H1 (cell line): Measurements from ENCODE around the gene RBM43. TPM values are rescaled to one million over a fixed set of nuclear protein-coding genes. Genes with fewer than 3 reads are reported as not detected.

Source experiments
- CTCF ChIA-PET: fragments of 300-600 bp; sonication (Branson Sonifier 250); formaldehyde crosslinking; loops from one replicate; lab custom pipeline; 2021; ENCODE audit not compliant: partially characterized antibody; lab: Charles Lee
- POLR2A ChIA-PET: fragments of 300-600 bp; sonication (Branson Sonifier 250); formaldehyde crosslinking; loops from one replicate; lab custom pipeline; 2021; ENCODE audit warnings: inconsistent platforms; ENCODE audit not compliant: partially characterized antibody; lab: Charles Lee
- DNase-seq, 2 experiments: peaks; one replicate each; pipeline versions ENCODE4 v3.0.0 to v3.0.0-alpha.2; 2010 to 2022; ENCODE audit warnings: low spot score in 2 of 2, low read depth in 1 of 2, mixed read lengths in 1 of 2
- FAIRE-seq: peaks from 2 replicates; lab custom pipeline; 2011; peaks lifted over from hg19 to GRCh38; lab: Jason Lieb, UNC
- H2AFZ ChIP-seq: 2 replicates; pipeline ENCODE4 v1.8.1; 2012; ENCODE audit warnings: low read length, inconsistent platforms
- H2AK5ac ChIP-seq: 2 replicates; pipeline ENCODE4 v1.6.1; 2013; ENCODE audit warnings: low read depth, low read length
- H2BK120ac ChIP-seq: replicated peaks from 2 replicates; pipeline ENCODE3; 2013; ENCODE audit warnings: low read depth, low read length, inconsistent platforms
- H2BK12ac ChIP-seq: 2 replicates; pipeline ENCODE4 v1.6.1; 2013; ENCODE audit warnings: low read depth, low read length
- H2BK15ac ChIP-seq: 2 replicates; pipeline ENCODE4 v1.6.1; 2013; ENCODE audit warnings: low read length
- H2BK20ac ChIP-seq: 2 replicates; pipeline ENCODE4 v1.6.1; 2013; ENCODE audit warnings: low read length
- H2BK5ac ChIP-seq: 2 replicates; pipeline ENCODE4 v1.6.1; 2013; ENCODE audit warnings: low read depth, low read length
- H3K14ac ChIP-seq: 2 replicates; pipeline ENCODE4 v1.6.1; 2013; ENCODE audit warnings: inconsistent platforms; ENCODE audit not compliant: insufficient read length
- H3K18ac ChIP-seq: 2 replicates; pipeline ENCODE4 v1.6.1; 2013; ENCODE audit warnings: low read length; ENCODE audit errors: extremely low read depth
- H3K23ac ChIP-seq: 2 replicates; pipeline ENCODE4 v1.6.1; 2013; ENCODE audit warnings: inconsistent platforms; ENCODE audit not compliant: insufficient read length
- H3K23me2 ChIP-seq: 2 replicates; pipeline ENCODE4 v1.6.1; 2013; ENCODE audit warnings: low read depth, low read length
- H3K27ac ChIP-seq: 2 replicates; pipeline ENCODE4 v1.6.1; 2011; ENCODE audit warnings: low read depth, low read length, inconsistent platforms
- H3K27me3 ChIP-seq, 4 experiments: replicated peaks in 1 of 4; 1 replicate in 1 of 4; 2 replicates in 3 of 4; pipeline versions ENCODE4 v1.6.1 to v1.8.1; 2011 to 2013; ENCODE audit warnings: low read length in 3 of 4, mild to moderate bottlenecking in 3 of 4, inconsistent platforms in 2 of 4, mixed read lengths in 2 of 4, moderate library complexity in 1 of 4; ENCODE audit not compliant: control insufficient read depth in 3 of 4, insufficient read depth in 3 of 4; ENCODE audit errors: extremely low read depth in 1 of 4
- H3K36me3 ChIP-seq, 4 experiments: 2 replicates each; pipeline versions ENCODE4 v1.6.1 to v1.8.1; 2011 to 2013; ENCODE audit warnings: mild to moderate bottlenecking in 4 of 4, low read length in 3 of 4, moderate library complexity in 2 of 4, control low read depth in 1 of 4, inconsistent platforms in 1 of 4; ENCODE audit not compliant: insufficient read depth in 4 of 4, control insufficient read depth in 2 of 4
- H3K4ac ChIP-seq: replicated peaks from 2 replicates; pipeline ENCODE3; 2013; ENCODE audit warnings: low read length, low read depth, mixed read lengths, inconsistent platforms; ENCODE audit not compliant: insufficient read length
- H3K4me1 ChIP-seq, 4 experiments: replicated peaks in 1 of 4; 1 replicate in 1 of 4; 2 replicates in 3 of 4; pipeline versions ENCODE4 v1.6.1 to v1.8.1; 2011 to 2013; ENCODE audit warnings: low read length in 3 of 4, inconsistent platforms in 2 of 4, mixed read lengths in 1 of 4; ENCODE audit not compliant: insufficient read depth in 4 of 4, control insufficient read depth in 3 of 4
- H3K4me2 ChIP-seq, 2 experiments: 2 replicates each; pipeline versions ENCODE4 v1.6.1 to v1.8.1; 2011 to 2013; ENCODE audit warnings: low read depth in 2 of 2, low read length in 2 of 2, control low read depth in 1 of 2, inconsistent platforms in 1 of 2, mild to moderate bottlenecking in 1 of 2; ENCODE audit not compliant: insufficient read depth in 1 of 2
- H3K4me3 ChIP-seq, 4 experiments: fragments of 200-600, 300-600 bp in 1 of 4; sonication (generic), shearing (Covaris generic), sonication (Bioruptor Twin) in 1 of 4; 2 replicates each; pipeline versions ENCODE4 v1.5.1 to v1.8.1; 2011 to 2016; ENCODE audit warnings: low read length in 4 of 4, low read depth in 3 of 4, control low read depth in 2 of 4, inconsistent platforms in 2 of 4, mild to moderate bottlenecking in 2 of 4, mixed read lengths in 1 of 4, moderate library complexity in 1 of 4; ENCODE audit not compliant: insufficient read depth in 2 of 4; ENCODE audit errors: extremely low read depth in 1 of 4
- H3K56ac ChIP-seq: replicated peaks from 2 replicates; pipeline ENCODE3; 2013; ENCODE audit warnings: low read depth, mild to moderate bottlenecking, mixed read lengths, low read length, inconsistent platforms; ENCODE audit not compliant: insufficient read length
- H3K79me1 ChIP-seq: 2 replicates; pipeline ENCODE4 v1.6.1; 2013; ENCODE audit warnings: low read depth, low read length, control low read depth
- H3K79me2 ChIP-seq, 2 experiments: 2 replicates each; pipeline versions ENCODE4 v1.6.1 to v1.8.1; 2012 to 2013; ENCODE audit warnings: low read length in 2 of 2, mild to moderate bottlenecking in 2 of 2, inconsistent platforms in 1 of 2; ENCODE audit not compliant: insufficient read depth in 2 of 2, control insufficient read depth in 1 of 2
- H3K9ac ChIP-seq, 4 experiments: replicated peaks in 1 of 4; 1 replicate in 1 of 4; 2 replicates in 3 of 4; pipeline versions ENCODE4 v1.6.1 to v1.8.1; 2011 to 2013; ENCODE audit warnings: low read depth in 3 of 4, low read length in 3 of 4, control low read depth in 2 of 4, mild to moderate bottlenecking in 2 of 4, moderate library complexity in 2 of 4, inconsistent platforms in 1 of 4; ENCODE audit errors: extremely low read depth in 1 of 4
- H3K9me3 ChIP-seq, 2 experiments: 2 replicates each; pipeline versions ENCODE4 v1.6.1 to v1.8.1; 2012 to 2013; ENCODE audit warnings: mild to moderate bottlenecking in 2 of 2, moderate library complexity in 2 of 2, control low read depth in 1 of 2, inconsistent platforms in 1 of 2, low read depth in 1 of 2, low read length in 1 of 2, mixed read lengths in 1 of 2; ENCODE audit not compliant: insufficient read depth in 2 of 2
- H4K20me1 ChIP-seq, 2 experiments: replicated peaks in 1 of 2; 2 replicates each; pipeline versions ENCODE3 to v1.8.1; 2011 to 2013; ENCODE audit warnings: inconsistent platforms in 2 of 2, low read length in 2 of 2, mild to moderate bottlenecking in 1 of 2; ENCODE audit not compliant: insufficient read depth in 2 of 2, control insufficient read depth in 1 of 2
- H4K5ac ChIP-seq: 2 replicates; pipeline ENCODE4 v1.6.1; 2013; ENCODE audit warnings: low read length, low read depth, mixed read lengths, inconsistent platforms; ENCODE audit not compliant: insufficient read length
- H4K8ac ChIP-seq: 2 replicates; pipeline ENCODE4 v1.8.0; 2013; ENCODE audit warnings: mild to moderate bottlenecking, moderate library complexity, low read length, inconsistent platforms; ENCODE audit not compliant: insufficient read depth; ENCODE audit errors: extremely low read depth
- H4K91ac ChIP-seq: replicated peaks from 2 replicates; pipeline ENCODE3; 2013; ENCODE audit warnings: low read length, mixed read lengths, inconsistent platforms; ENCODE audit not compliant: insufficient read length
- ATF2 ChIP-seq: IDR thresholded peaks from 2 replicates; pipeline ENCODE4 v1.6.1; 2012; ENCODE audit warnings: low read length, inconsistent platforms
- ATF3 ChIP-seq: IDR thresholded peaks from 2 replicates; pipeline ENCODE4 v1.6.1; 2011; ENCODE audit warnings: low read depth, mild to moderate bottlenecking, low read length; ENCODE audit not compliant: insufficient read depth
- NANOG ChIP-seq: IDR thresholded peaks from 2 replicates; pipeline ENCODE4 v1.6.1; 2011; ENCODE audit warnings: low read length, low read depth, mild to moderate bottlenecking, inconsistent platforms; ENCODE audit not compliant: insufficient read depth, poor library complexity, severe bottlenecking
- NRF1 ChIP-seq: IDR thresholded peaks from 2 replicates; pipeline ENCODE4 v1.6.1; 2011; ENCODE audit warnings: mild to moderate bottlenecking, low read depth, low read length, improper control_type of control experiment
- POLR2A ChIP-seq, 2 experiments: IDR thresholded peaks; 1 replicate in 1 of 2; 2 replicates in 1 of 2; pipeline ENCODE4 v1.6.1; 2011; ENCODE audit warnings: low read depth in 2 of 2, low read length in 2 of 2, mild to moderate bottlenecking in 2 of 2; ENCODE audit errors: control extremely low read depth in 1 of 2
- POU5F1 ChIP-seq: IDR thresholded peaks from 2 replicates; pipeline ENCODE4 v1.6.1; 2011; ENCODE audit warnings: low read depth, mild to moderate bottlenecking, low read length, moderate library complexity
- TAF1 ChIP-seq: IDR thresholded peaks from 2 replicates; pipeline ENCODE4 v1.6.1; 2011; ENCODE audit warnings: mild to moderate bottlenecking, low read depth, low read length
- TEAD4 ChIP-seq: IDR thresholded peaks from 2 replicates; pipeline ENCODE4 v1.6.1; 2012; ENCODE audit warnings: low read depth, low read length, inconsistent platforms, mixed read lengths
- WGBS, 2 experiments: shearing (Covaris generic) in 1 of 2; methylation state at CpG; one replicate each; pipeline versions ENCODE4 v1.1.6 to v1.1.7; 2013 to 2015; ENCODE audit warnings: low lambda C conversion rate in 2 of 2, mixed read lengths in 2 of 2, inconsistent platforms in 1 of 2, low coverage in 1 of 2, missing lambda C conversion rate in 1 of 2; ENCODE audit not compliant: insufficient replicate concordance in 2 of 2, insufficient coverage in 1 of 2, insufficient read length in 1 of 2; ENCODE audit errors: extremely low coverage in 1 of 2, missing lambda C conversion rate in 1 of 2; 5-methylcytosine and 5-hydroxymethylcytosine counted together
- polyA plus RNA-seq, 7 experiments: library from polyadenylated mRNA; depleted of rRNA in 3 of 7; stranded (reverse) in 5 of 7; unstranded in 2 of 7; fragments of >200 nt in 5 of 7; fragments of 200-250 nt in 2 of 7; gene quantifications; 1 replicate in 5 of 7; 2 replicates in 1 of 7; 4 replicates in 1 of 7; pipeline versions ENCODE4 v1.2.1 to v1.2.3, GENCODE V29; 2011 to 2013; ENCODE audit warnings: missing spikeins in 2 of 7, mixed read lengths in 2 of 7
- total RNA-seq: library from RNA; stranded (reverse); fragmentation: NEBNext Ultra II Directional; extraction: Animal tissue kit (Norgen Biotek cat#: 25700); gene quantifications from 2 replicates; pipeline ENCODE4 v1.2.1, GENCODE V29; 2021

Gene RBM43
- total and polyA plus RNA-seq, 2 of the 8 experiments (the other 6 are each of a cell fraction or from before 2014, with no cell fraction given): 1.7 to 2.0 TPM

GRCh38 chr2:151251012-151251411 lies 10.7 kb downstream of the RBM43 start:
- H3K18ac ChIP-seq: no peak overlapping the region
- no peak overlapping the region for H3K4ac ChIP-seq
- FAIRE-seq (no peak), DNase-seq (no peak)
- no peaks in the 10 kb centered on the region for H3K23me2 ChIP-seq
- no peak overlapping the region for H4K91ac ChIP-seq
- no peak overlapping the region for H4K5ac ChIP-seq
- no peaks in the 10 kb centered on the region for H3K4me1 ChIP-seq
- H3K23ac ChIP-seq: no peak overlapping the region
- H4K8ac ChIP-seq: no peak overlapping the region
- no peaks in the 10 kb centered on the region for H3K27me3 ChIP-seq
- no peak overlapping the region for H2BK5ac ChIP-seq
- 77% methylated on average over 1 of the region's 1 CpG; no CpG with 5 or more reads in 1 of the 2 experiments for WGBS, 2 experiments
- H3K56ac ChIP-seq: no peak overlapping the region
- no peak overlapping the region for H2BK20ac ChIP-seq
- peaks cover 2 to 5% of the 10 kb centered on the region in 2 experiments; a peak in 2 of 4 replicates for H3K9me3 ChIP-seq
- H3K36me3 ChIP-seq: peaks cover 0 to 8% (median 1%) of the 10 kb centered on the region in 4 experiments; a peak in 4 of 8 replicates
- no peaks in the 10 kb centered on the region for H4K20me1 ChIP-seq
- H2BK120ac ChIP-seq: no peak overlapping the region
- H2BK12ac ChIP-seq: no peak overlapping the region
- no peaks in the 10 kb centered on the region for H3K79me2 ChIP-seq
- ChIA-PET CTCF (no interaction called here), POLR2A (interaction anchor here (1.0 to 1.3 kb wide), 2 partner anchors 11 to 13 kb away, joined by 3 to 4 read pairs; partner anchors contain the start of gene RBM43)
- H2AFZ ChIP-seq: no peak overlapping the region
- H2BK15ac ChIP-seq: no peak overlapping the region
- H3K14ac ChIP-seq: no peak overlapping the region
- H3K4me2 ChIP-seq: no peak overlapping the region
- H3K27ac ChIP-seq: no peak overlapping the region
- no peak overlapping the region for H3K9ac ChIP-seq
- no peak overlapping the region for H3K4me3 ChIP-seq
- H3K79me1 ChIP-seq: no peaks in the 10 kb centered on the region
- no peak overlapping the region for H2AK5ac ChIP-seq
- no peak for TF ChIP-seq POU5F1
- no peak for TF ChIP-seq TEAD4
- TF ChIP-seq TAF1: no peak
- TF ChIP-seq NRF1: no peak
- no peak for TF ChIP-seq POLR2A (IDR thresholded peaks at IDR 0.05; ENCODE audit: control extremely low read depth in 1 of 2, low read depth in 2 of 2, low read length in 2 of 2)
- no peak for TF ChIP-seq ATF3
- TF ChIP-seq NANOG: no peak
- no peak for TF ChIP-seq ATF2
